IMR-90 (cell line): Measurements from ENCODE around the gene BTBD9. TPM values are rescaled to one million over a fixed set of nuclear protein-coding genes. Genes with fewer than 3 reads are reported as not detected.

ENCODE experiments used
- ATAC-seq: fragments of 200-7000 bp; cut with Tn5 transposase; 2 replicates; pipeline ENCODE4 v1.9.1; 2020; ENCODE audit warnings: low read depth, mild to moderate bottlenecking, moderate library complexity
- BruUV-seq: library from RNA; stranded (reverse); fragments of 400-500 nt; replicated peaks from 2 replicates; lab custom pipeline; 2021; lab: Mats Ljungman, UMichigan
- CTCF ChIA-PET: fragments of 300-600 bp; formaldehyde crosslinking; extraction: SDS; loops from one replicate; lab custom pipeline; 2021; ENCODE audit warnings: antibody characterized with exemption; lab: Yijun Ruan, JAX
- POLR2A ChIA-PET: fragments of 300-600 bp; sonication (Branson Sonifier 250); formaldehyde crosslinking; loops from one replicate; lab custom pipeline; 2022; ENCODE audit warnings: antibody characterized with exemption; ENCODE audit not compliant: unreplicated experiment; lab: Charles Lee
- DNase-seq: peaks from one replicate; pipeline ENCODE4 v3.0.0; 2013
- H2AFZ ChIP-seq: replicated peaks from 2 replicates; pipeline ENCODE3; 2013; ENCODE audit warnings: low read length, mild to moderate bottlenecking; ENCODE audit not compliant: poor library complexity
- H2AK5ac ChIP-seq: 2 replicates; pipeline ENCODE4 v1.6.1; 2013; ENCODE audit warnings: low read depth, low read length, inconsistent platforms
- H2AK9ac ChIP-seq: replicated peaks from 2 replicates; pipeline ENCODE3; 2013; ENCODE audit warnings: mild to moderate bottlenecking, low read depth, low read length, moderate library complexity; ENCODE audit not compliant: poor library complexity
- H2BK120ac ChIP-seq: 2 replicates; pipeline ENCODE4 v1.6.1; 2013; ENCODE audit warnings: low read depth, low read length, inconsistent platforms
- H2BK15ac ChIP-seq: 3 replicates; pipeline ENCODE4 v1.6.1; 2013; ENCODE audit warnings: low read depth, low read length, inconsistent platforms
- H2BK20ac ChIP-seq: 2 replicates; pipeline ENCODE4 v1.6.1; 2013; ENCODE audit warnings: low read depth, mild to moderate bottlenecking, inconsistent platforms, low read length, moderate library complexity
- H2BK5ac ChIP-seq: 2 replicates; pipeline ENCODE4 v1.6.1; 2013; ENCODE audit warnings: mild to moderate bottlenecking, low read depth, low read length, inconsistent platforms; ENCODE audit not compliant: poor library complexity, severe bottlenecking
- H3K14ac ChIP-seq: replicated peaks from 2 replicates; pipeline ENCODE4 v1.6.1; 2013; ENCODE audit warnings: low read depth, low read length, inconsistent platforms
- H3K18ac ChIP-seq: 2 replicates; pipeline ENCODE4 v1.6.1; 2013; ENCODE audit warnings: low read depth, low read length, control low read depth
- H3K23ac ChIP-seq: 2 replicates; pipeline ENCODE4 v1.6.1; 2013; ENCODE audit warnings: low read depth, low read length, inconsistent platforms
- H3K27ac ChIP-seq: 2 replicates; pipeline ENCODE4 v1.5.1; 2013; ENCODE audit warnings: mild to moderate bottlenecking, control low read depth, low read length; ENCODE audit not compliant: insufficient read depth
- H3K27me3 ChIP-seq: 2 replicates; pipeline ENCODE4 v1.6.1; 2013; ENCODE audit warnings: low read length; ENCODE audit not compliant: control insufficient read depth, insufficient read depth
- H3K36me3 ChIP-seq: 2 replicates; pipeline ENCODE4 v1.6.1; 2013; ENCODE audit warnings: low read length, mixed read lengths; ENCODE audit not compliant: control insufficient read depth, insufficient read depth
- H3K4ac ChIP-seq: 2 replicates; pipeline ENCODE4 v1.6.1; 2013; ENCODE audit warnings: low read depth, low read length, inconsistent platforms
- H3K4me1 ChIP-seq: 2 replicates; pipeline ENCODE4 v1.6.1; 2013; ENCODE audit warnings: low read length, mixed read lengths; ENCODE audit not compliant: control insufficient read depth, insufficient read depth
- H3K4me2 ChIP-seq: 2 replicates; pipeline ENCODE4 v1.6.1; 2013; ENCODE audit warnings: low read depth, mild to moderate bottlenecking, control low read depth, low read length, moderate library complexity
- H3K4me3 ChIP-seq: 2 replicates; pipeline ENCODE4 v1.5.1; 2013; ENCODE audit warnings: low read depth, mild to moderate bottlenecking, control low read depth, low read length, moderate library complexity; ENCODE audit not compliant: insufficient read depth
- H3K56ac ChIP-seq: 2 replicates; pipeline ENCODE4 v1.6.1; 2013; ENCODE audit warnings: low read length, inconsistent platforms; ENCODE audit not compliant: insufficient read depth; ENCODE audit errors: extremely low read depth
- H3K79me1 ChIP-seq, 2 experiments: 2 replicates each; pipeline ENCODE4 v1.6.1; 2013; ENCODE audit warnings: low read length in 2 of 2, inconsistent platforms in 1 of 2, low read depth in 1 of 2
- H3K9ac ChIP-seq: 2 replicates; pipeline ENCODE4 v1.6.1; 2013; ENCODE audit warnings: low read depth, low read length, control low read depth
- H3K9me1 ChIP-seq: 2 replicates; pipeline ENCODE4 v1.6.1; 2013; ENCODE audit warnings: low read length, inconsistent platforms; ENCODE audit not compliant: insufficient read depth
- H3K9me3 ChIP-seq: 2 replicates; pipeline ENCODE4 v1.6.1; 2013; ENCODE audit warnings: low read length; ENCODE audit not compliant: control insufficient read depth, insufficient read depth
- H4K20me1 ChIP-seq: 2 replicates; pipeline ENCODE4 v1.6.1; 2013; ENCODE audit warnings: low read length, inconsistent platforms; ENCODE audit not compliant: insufficient read depth
- H4K5ac ChIP-seq: 2 replicates; pipeline ENCODE4 v1.6.1; 2013; ENCODE audit warnings: mild to moderate bottlenecking, low read depth, low read length, control low read depth
- H4K8ac ChIP-seq, 2 experiments: 2 replicates each; pipeline ENCODE4 v1.6.1; 2013; ENCODE audit warnings: low read depth in 2 of 2, low read length in 2 of 2, control low read depth in 1 of 2, inconsistent platforms in 1 of 2
- H4K91ac ChIP-seq: 2 replicates; pipeline ENCODE4 v1.6.1; 2013; ENCODE audit warnings: low read depth, low read length, inconsistent platforms; ENCODE audit not compliant: insufficient read depth
- CEBPB ChIP-seq: IDR thresholded peaks from 2 replicates; pipeline ENCODE4 v1.6.1; 2012; ENCODE audit warnings: low read depth, low read length, improper control_type of control experiment
- CHD1 ChIP-seq: IDR thresholded peaks from 2 replicates; pipeline ENCODE4 v1.6.1; 2012; ENCODE audit warnings: low read depth, low read length, improper control_type of control experiment
- CTCF ChIP-seq: conservative IDR thresholded peaks from 2 replicates; pipeline ENCODE4 v1.5.1; 2012; ENCODE audit warnings: mild to moderate bottlenecking, low read depth, low read length, improper control_type of control experiment
- FOS ChIP-seq: fragments of 150-350 bp; IDR thresholded peaks from 2 replicates; pipeline ENCODE4 v1.6.1; 2016; ENCODE audit warnings: low read depth, low read length
- MAFK ChIP-seq: IDR thresholded peaks from 2 replicates; pipeline ENCODE4 v1.6.1; 2012; ENCODE audit warnings: low read depth, low read length, improper control_type of control experiment
- MXI1 ChIP-seq: IDR thresholded peaks from 2 replicates; pipeline ENCODE4 v1.6.1; 2012; ENCODE audit warnings: low read depth, mild to moderate bottlenecking, low read length, moderate library complexity, borderline replicate concordance
- NFE2L2 ChIP-seq: fragments of 150-350 bp; IDR thresholded peaks from 2 replicates; pipeline ENCODE4 v1.6.1; 2016; ENCODE audit warnings: low read depth, mild to moderate bottlenecking, low read length
- RCOR1 ChIP-seq: IDR thresholded peaks from 2 replicates; pipeline ENCODE4 v1.6.1; 2012; ENCODE audit warnings: mild to moderate bottlenecking, low read length, improper control_type of control experiment; ENCODE audit not compliant: insufficient replicate concordance
- SMC3 ChIP-seq: fragments of 150-350 bp; IDR thresholded peaks from 2 replicates; pipeline ENCODE4 v1.6.1; 2016; ENCODE audit warnings: low read depth, mild to moderate bottlenecking, antibody characterized with exemption, low read length, moderate library complexity
- USF2 ChIP-seq: fragments of 150-350 bp; IDR thresholded peaks from 2 replicates; pipeline ENCODE4 v1.6.1; 2017; ENCODE audit warnings: mild to moderate bottlenecking, antibody characterized with exemption, low read length, low read depth
- WGBS, 2 experiments: methylation state at CpG; one replicate each; pipeline versions ENCODE4 v1.1.5 to v1.1.7; 2013; ENCODE audit warnings: missing lambda C conversion rate in 2 of 2; ENCODE audit not compliant: insufficient read length in 1 of 2; ENCODE audit errors: extremely low coverage in 2 of 2; 5-methylcytosine and 5-hydroxymethylcytosine counted together
- dilution Hi-C: fragments of 300-500 bp; cut with HindIII; formaldehyde crosslinking; loops from one replicate; pipeline ENCODE4 v1.14.3; 2018; ENCODE audit warnings: low sequenced_read_pairs; ENCODE audit not compliant: unreplicated experiment
- in situ Hi-C: fragments of 300-500 bp; cut with MboI; formaldehyde crosslinking; loops from 3 replicates; pipeline ENCODE4 v1.14.3; 2019; ENCODE audit warnings: low sequenced_read_pairs, inconsistent platforms, mixed read lengths
- intact Hi-C: fragments of 100-400 bp; cut with micrococcal nuclease; formaldehyde crosslinking; loops from 2 replicates; pipeline ENCODE4 v1.10.0; 2022
- polyA plus RNA-seq, 3 experiments: library from polyadenylated mRNA; depleted of rRNA; stranded (reverse); fragments of >200 nt; gene quantifications; 2 replicates each; pipeline ENCODE4 v1.2.3, GENCODE V29; 2012; ENCODE audit warnings: low replicate concordance in 1 of 3
- total RNA-seq: library from RNA; depleted of rRNA; stranded (reverse); fragments of >200 nt; gene quantifications from 2 replicates; pipeline ENCODE4 v1.2.3, GENCODE V29; 2012
- TF ChIP-seq, protein P1 (sequence below): fragments of 150-350 bp; IDR thresholded peaks from 2 replicates; pipeline ENCODE4 v1.6.1; 2016; ENCODE audit warnings: low read depth, mild to moderate bottlenecking, low read length, moderate library complexity, borderline replicate concordance

The BTBD9 gene
- total and polyA plus RNA-seq, 2 of the 4 experiments (the other 2 are of a cell fraction), result 4.1 to 22.0 TPM

DNA sequence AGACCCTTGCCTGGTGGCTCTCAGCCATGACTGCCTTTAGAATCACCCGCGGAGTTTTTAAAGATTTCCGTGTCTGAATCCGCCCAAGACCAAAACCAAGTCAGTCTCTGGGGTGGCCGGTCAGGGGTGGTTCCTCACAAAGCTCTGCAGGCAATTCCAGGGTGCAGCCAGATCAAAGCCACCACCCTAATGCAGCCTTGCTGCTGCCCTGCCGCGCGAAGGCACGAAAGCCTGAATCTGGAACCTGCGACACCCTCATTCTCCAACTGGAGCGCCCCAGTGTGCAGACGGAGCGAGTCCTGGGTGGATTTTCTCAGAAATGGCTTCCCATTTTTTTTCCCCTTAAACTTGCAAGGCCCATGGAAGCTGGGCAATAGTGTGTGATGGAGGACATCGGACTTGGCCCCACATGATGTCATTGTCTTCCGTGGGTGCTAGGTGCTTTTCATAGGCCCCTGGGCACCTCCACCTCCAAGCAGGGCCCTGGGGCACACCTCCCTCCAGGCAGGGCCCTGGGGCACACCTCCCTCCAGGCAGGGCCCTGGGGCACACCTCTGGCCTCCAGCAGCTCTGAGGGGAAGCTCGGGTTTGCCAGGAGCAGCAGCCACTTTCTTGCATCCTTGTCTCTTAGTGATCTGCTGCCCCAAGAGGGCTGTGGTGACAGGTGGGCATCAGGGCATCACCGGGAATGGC is 477.1 kb downstream of the BTBD9 start:
- CTCF ChIA-PET, result no interaction called here
- no peak overlapping the region for H3K56ac ChIP-seq
- DNase-seq, result no peak
- H3K9me3 ChIP-seq, result no peaks in the 10 kb centered on the region
- H4K91ac ChIP-seq, result no peak overlapping the region
- H3K14ac ChIP-seq, result no peak overlapping the region
- H3K27me3 ChIP-seq, result no peaks in the 10 kb centered on the region
- no peak overlapping the region for H3K27ac ChIP-seq
- no peak overlapping the region for H3K4ac ChIP-seq
- no peak overlapping the region for H3K9ac ChIP-seq
- no peak overlapping the region for H4K5ac ChIP-seq
- in situ Hi-C loops, result no loop called here
- peaks cover 3 to 29% of the 10 kb centered on the region in 2 experiments; a peak in 3 of 4 replicates for H3K79me1 ChIP-seq
- no peak overlapping the region for H4K8ac ChIP-seq
- TF ChIP-seq RCOR1 (no peak), NFE2L2 (no peak), CHD1 (no peak), USF2 (no peak), MXI1 (no peak), SMC3 (no peak), CTCF (no peak), FOS (no peak), MAFK (no peak), CEBPB (no peak)
- TF ChIP-seq, protein P1, sequence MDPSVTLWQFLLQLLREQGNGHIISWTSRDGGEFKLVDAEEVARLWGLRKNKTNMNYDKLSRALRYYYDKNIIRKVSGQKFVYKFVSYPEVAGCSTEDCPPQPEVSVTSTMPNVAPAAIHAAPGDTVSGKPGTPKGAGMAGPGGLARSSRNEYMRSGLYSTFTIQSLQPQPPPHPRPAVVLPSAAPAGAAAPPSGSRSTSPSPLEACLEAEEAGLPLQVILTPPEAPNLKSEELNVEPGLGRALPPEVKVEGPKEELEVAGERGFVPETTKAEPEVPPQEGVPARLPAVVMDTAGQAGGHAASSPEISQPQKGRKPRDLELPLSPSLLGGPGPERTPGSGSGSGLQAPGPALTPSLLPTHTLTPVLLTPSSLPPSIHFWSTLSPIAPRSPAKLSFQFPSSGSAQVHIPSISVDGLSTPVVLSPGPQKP, result no peak
- H2BK120ac ChIP-seq, result no peak overlapping the region
- intact Hi-C loops, result no loop called here
- 90% methylated on average over 2 of the region's 17 CpGs; no CpG with 5 or more reads in 1 of the 2 experiments for WGBS, 2 experiments
- H3K9me1 ChIP-seq, result peaks cover 17% of the 10 kb centered on the region
- ATAC-seq, result no peak
- dilution Hi-C loops, result no loop called here
- H3K4me3 ChIP-seq, result no peak overlapping the region
- peak overlapping the region; percentile 19 for H2AFZ ChIP-seq
- no peak overlapping the region for H2BK15ac ChIP-seq
- H2AK9ac ChIP-seq, result no peak overlapping the region
- no peak overlapping the region for H3K4me2 ChIP-seq
- H3K23ac ChIP-seq, result no peak overlapping the region
- POLR2A ChIA-PET, result no interaction called here
- H2BK5ac ChIP-seq, result no peak overlapping the region
- H2AK5ac ChIP-seq, result no peak overlapping the region
- no TSS peak for BruUV-seq
- peaks cover 8% of the 10 kb centered on the region; the same call in 1 of the 2 replicates for H3K36me3 ChIP-seq
- no peaks in the 10 kb centered on the region for H3K4me1 ChIP-seq
- 0 out of 2 replicates have a peak, but pooled peaks cover under 1% of the 10 kb centered on the region for H4K20me1 ChIP-seq
- H3K18ac ChIP-seq, result no peak overlapping the region
- H2BK20ac ChIP-seq, result no peak overlapping the region
